Loucy (cell line): ENCODE results near the gene CHCT1.

ENCODE experiments used
- H2AFZ ChIP-seq: fragments of 200-600 bp; sonication (generic); 2 replicates; pipeline ENCODE4 v1.6.0; 2016; ENCODE audit warnings: antibody characterized with exemption, mild to moderate bottlenecking, low read length, moderate library complexity
- H3F3A ChIP-seq: fragments of 200-600 bp; 2 replicates; pipeline ENCODE4 v1.6.0; 2016; ENCODE audit warnings: antibody characterized with exemption, low read depth, mild to moderate bottlenecking
- H3K27me3 ChIP-seq: fragments of 200-600 bp; sonication (generic); 2 replicates; pipeline ENCODE4 v1.6.1; 2014; ENCODE audit warnings: low read length, mild to moderate bottlenecking; ENCODE audit not compliant: insufficient read depth, poor library complexity, severe bottlenecking
- H3K36me3 ChIP-seq: fragments of 200-600 bp; sonication (generic); 2 replicates; pipeline ENCODE4 v1.6.1; 2016; ENCODE audit warnings: low read length; ENCODE audit not compliant: insufficient read depth
- H3K4me1 ChIP-seq: fragments of 200-600 bp; sonication (generic); 2 replicates; pipeline ENCODE4 v1.5.1; 2014; ENCODE audit warnings: low read length, mild to moderate bottlenecking; ENCODE audit not compliant: insufficient read depth, poor library complexity, severe bottlenecking
- H3K4me2 ChIP-seq: fragments of 200-600 bp; sonication (generic); 2 replicates; pipeline ENCODE4 v1.6.0; 2014; ENCODE audit warnings: antibody characterized with exemption, low read length, low read depth, mild to moderate bottlenecking; ENCODE audit not compliant: poor library complexity, severe bottlenecking
- H3K4me3 ChIP-seq: fragments of 200-600 bp; sonication (generic); 2 replicates; pipeline ENCODE4 v1.5.1; 2014; ENCODE audit warnings: low read length, mild to moderate bottlenecking, mixed read lengths; ENCODE audit not compliant: poor library complexity, severe bottlenecking
- H3K79me2 ChIP-seq: fragments of 200-600 bp; sonication (generic); 2 replicates; pipeline ENCODE4 v1.6.1; 2014; ENCODE audit warnings: low read length; ENCODE audit not compliant: insufficient read depth
- H3K9ac ChIP-seq: fragments of 200-600 bp; sonication (generic); 2 replicates; pipeline ENCODE4 v1.6.0; 2014; ENCODE audit warnings: mild to moderate bottlenecking, low read depth, low read length, moderate library complexity; ENCODE audit not compliant: poor library complexity, severe bottlenecking
- H3K9me2 ChIP-seq: fragments of 200-600 bp; sonication (generic); replicated peaks from 2 replicates; pipeline ENCODE4 v1.6.1; 2016; ENCODE audit warnings: low read depth, low read length, mixed read lengths
- H3K9me3 ChIP-seq: fragments of 200-600 bp; sonication (generic); 2 replicates; pipeline ENCODE4 v1.6.1; 2014; ENCODE audit warnings: mild to moderate bottlenecking, antibody characterized with exemption, low read length, low read depth; ENCODE audit not compliant: insufficient read depth
- H4K20me1 ChIP-seq: fragments of 200-600 bp; sonication (generic); 2 replicates; pipeline ENCODE4 v1.6.0; 2014; ENCODE audit warnings: antibody characterized with exemption, low read length, mild to moderate bottlenecking; ENCODE audit not compliant: insufficient read depth, poor library complexity, severe bottlenecking
- EZH2phosphoT487 ChIP-seq: fragments of 200-600 bp; IDR thresholded peaks from 2 replicates; pipeline ENCODE4 v1.6.1; 2018; ENCODE audit warnings: antibody characterized with exemption, mild to moderate bottlenecking, moderate library complexity, borderline replicate concordance
- TF ChIP-seq, protein P1 (sequence below): fragments of 200-600 bp; sonication (generic); conservative IDR thresholded peaks from 2 replicates; pipeline ENCODE4 v1.5.1; 2014; ENCODE audit warnings: mild to moderate bottlenecking, antibody characterized with exemption, low read length

The CHCT1 gene

DNA sequence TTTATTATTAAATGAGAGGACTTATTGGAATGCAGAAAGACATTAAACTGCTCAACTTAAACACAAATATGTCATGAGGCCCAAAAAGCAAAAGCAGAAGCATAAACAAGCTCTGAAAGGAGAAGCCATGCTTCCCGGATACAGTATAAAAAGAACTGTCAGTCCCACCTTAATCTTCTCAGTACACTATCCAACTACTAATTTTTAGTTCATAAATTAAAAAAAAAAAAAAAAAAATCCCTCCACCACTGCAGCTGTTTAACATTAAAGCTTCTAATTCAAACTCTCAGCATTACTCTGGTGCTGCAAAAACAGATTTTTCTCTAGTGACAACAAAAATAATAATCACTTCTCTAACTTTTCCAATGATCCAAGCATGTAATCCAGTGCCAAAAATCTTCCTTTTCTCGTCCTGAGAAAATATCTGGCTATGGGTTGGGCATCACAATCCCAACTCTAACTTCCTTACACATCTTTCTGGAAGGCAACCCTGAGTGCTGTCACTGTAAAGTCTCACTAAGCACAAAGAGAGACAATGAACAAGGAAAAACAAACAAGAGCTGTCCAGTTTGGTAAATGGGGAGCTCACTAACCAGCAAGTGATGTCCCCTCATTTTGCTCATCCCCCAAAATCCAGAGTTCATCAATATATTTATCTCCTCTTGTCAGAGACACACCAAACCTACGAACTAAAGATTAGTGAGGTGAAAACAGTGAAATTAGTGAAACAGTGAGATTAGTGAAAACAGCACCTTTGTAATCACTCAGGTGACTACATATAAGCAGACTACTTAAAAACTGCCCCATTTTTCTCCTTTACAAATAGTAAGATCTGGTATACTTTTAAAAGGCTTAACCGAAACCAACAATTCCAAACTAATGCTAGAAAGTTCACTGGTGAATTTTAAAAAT, 35.9 kb upstream of the CHCT1 start:
- no peaks in the 10 kb centered on the region for H3K9me3 ChIP-seq
- peaks cover 71% of the 10 kb centered on the region for H3K4me1 ChIP-seq
- H3K9me2 ChIP-seq, result no peaks in the 10 kb centered on the region
- no peaks in the 10 kb centered on the region for H3K36me3 ChIP-seq
- H3K4me3 ChIP-seq, result peak overlapping the region; percentile 69
- peaks cover 99% of the 10 kb centered on the region for H3K79me2 ChIP-seq
- peak overlapping the region; percentile 80 for H3K4me2 ChIP-seq
- H3K27me3 ChIP-seq, result no peaks in the 10 kb centered on the region
- peaks cover 8% of the 10 kb centered on the region; the same call in 1 of the 2 replicates for H3F3A ChIP-seq
- H3K9ac ChIP-seq, result peak overlapping the region; percentile 67
- no peak overlapping the region for H2AFZ ChIP-seq
- peaks cover 50% of the 10 kb centered on the region for H4K20me1 ChIP-seq
- no peak for TF ChIP-seq EZH2phosphoT487
- TF ChIP-seq, protein P1, sequence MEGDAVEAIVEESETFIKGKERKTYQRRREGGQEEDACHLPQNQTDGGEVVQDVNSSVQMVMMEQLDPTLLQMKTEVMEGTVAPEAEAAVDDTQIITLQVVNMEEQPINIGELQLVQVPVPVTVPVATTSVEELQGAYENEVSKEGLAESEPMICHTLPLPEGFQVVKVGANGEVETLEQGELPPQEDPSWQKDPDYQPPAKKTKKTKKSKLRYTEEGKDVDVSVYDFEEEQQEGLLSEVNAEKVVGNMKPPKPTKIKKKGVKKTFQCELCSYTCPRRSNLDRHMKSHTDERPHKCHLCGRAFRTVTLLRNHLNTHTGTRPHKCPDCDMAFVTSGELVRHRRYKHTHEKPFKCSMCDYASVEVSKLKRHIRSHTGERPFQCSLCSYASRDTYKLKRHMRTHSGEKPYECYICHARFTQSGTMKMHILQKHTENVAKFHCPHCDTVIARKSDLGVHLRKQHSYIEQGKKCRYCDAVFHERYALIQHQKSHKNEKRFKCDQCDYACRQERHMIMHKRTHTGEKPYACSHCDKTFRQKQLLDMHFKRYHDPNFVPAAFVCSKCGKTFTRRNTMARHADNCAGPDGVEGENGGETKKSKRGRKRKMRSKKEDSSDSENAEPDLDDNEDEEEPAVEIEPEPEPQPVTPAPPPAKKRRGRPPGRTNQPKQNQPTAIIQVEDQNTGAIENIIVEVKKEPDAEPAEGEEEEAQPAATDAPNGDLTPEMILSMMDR, result no peak

DNA sequence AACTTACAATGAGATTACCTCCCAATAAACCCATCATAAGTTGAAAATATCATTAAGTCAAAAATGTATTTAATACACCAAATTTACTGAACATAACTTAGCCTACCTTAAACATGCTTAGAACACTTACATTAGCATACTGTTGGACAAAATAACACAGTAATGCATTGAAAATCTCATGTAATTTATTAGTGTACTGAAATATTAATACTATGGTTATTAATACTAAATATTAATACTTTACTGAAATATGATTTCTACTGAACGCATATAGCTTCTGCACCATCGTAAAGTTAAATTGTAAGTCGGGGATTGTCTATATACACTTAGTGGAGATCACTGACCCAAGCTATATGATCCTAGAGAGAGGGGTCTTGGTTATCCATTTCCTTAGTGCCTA, 34.6 kb upstream of the CHCT1 start:
- no peak overlapping the region for H2AFZ ChIP-seq
- no peaks in the 10 kb centered on the region for H3K27me3 ChIP-seq
- H3K9ac ChIP-seq, result peak overlapping the region; percentile 67
- peaks cover 45% of the 10 kb centered on the region for H4K20me1 ChIP-seq
- no peak for TF ChIP-seq EZH2phosphoT487
- TF ChIP-seq, protein P1, result no peak
- peaks cover 62% of the 10 kb centered on the region for H3K4me1 ChIP-seq
- H3F3A ChIP-seq, result peaks cover 8% of the 10 kb centered on the region; the same call in 1 of the 2 replicates
- H3K4me3 ChIP-seq, result peak overlapping the region; percentile 69
- no peaks in the 10 kb centered on the region for H3K9me3 ChIP-seq
- peak overlapping the region; percentile 80 for H3K4me2 ChIP-seq
- H3K36me3 ChIP-seq, result no peaks in the 10 kb centered on the region
- no peaks in the 10 kb centered on the region for H3K9me2 ChIP-seq
- peaks cover 95% of the 10 kb centered on the region for H3K79me2 ChIP-seq

DNA sequence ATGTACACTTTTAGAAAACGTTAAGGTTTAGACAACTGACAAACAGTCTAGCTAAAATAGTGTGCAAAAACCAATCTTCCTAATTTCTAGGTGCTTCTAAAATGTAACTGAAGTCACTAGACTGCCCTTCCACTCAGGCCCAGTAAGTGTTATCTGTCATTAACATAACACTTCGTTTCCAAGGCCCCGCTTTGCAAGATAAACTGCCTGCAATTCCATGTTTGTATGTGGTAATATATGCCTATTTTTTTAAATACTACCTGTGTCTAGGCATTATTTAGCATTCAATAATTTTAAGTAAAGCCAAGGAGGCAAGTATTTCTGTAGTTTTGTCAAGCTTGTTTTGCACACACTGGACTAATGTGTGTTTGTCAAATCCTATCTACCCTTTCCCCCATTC, 33.5 kb upstream of the CHCT1 start:
- Histone ChIP-seq H3K4me3 (peak overlapping the region; percentile 69), H3K4me1 (peaks cover 59% of the 10 kb centered on the region), H2AFZ (no peak overlapping the region), H4K20me1 (peaks cover 43% of the 10 kb centered on the region), H3K9me3 (no peaks in the 10 kb centered on the region), H3F3A (peaks cover 7% of the 10 kb centered on the region; the same call in 1 of the 2 replicates), H3K4me2 (peak overlapping the region; percentile 80), H3K9ac (peak overlapping the region; percentile 67), H3K36me3 (no peaks in the 10 kb centered on the region), H3K9me2 (no peaks in the 10 kb centered on the region), H3K79me2 (peaks cover 88% of the 10 kb centered on the region), H3K27me3 (no peaks in the 10 kb centered on the region)
- no peak for TF ChIP-seq EZH2phosphoT487
- TF ChIP-seq, protein P1, result no peak
